A549 (cell line): ENCODE data around the gene CCDC7.

Experiments
- CHD4 ChIP-seq: fragments of 200-600 bp; sonication (generic); IDR thresholded peaks from 2 replicates; pipeline ENCODE4 v1.6.1; 2016; ENCODE audit warnings: antibody characterized with exemption, mild to moderate bottlenecking, borderline replicate concordance
- CTCF ChIP-seq: fragments of >200 bp; sonication (Bioruptor Twin); formaldehyde crosslinking; IDR thresholded peaks from 3 replicates; pipeline ENCODE4 v1.5.1; 2016
- E2F6 ChIP-seq: IDR thresholded peaks from 2 replicates; pipeline ENCODE4 v1.6.1; 2012; ENCODE audit warnings: low read depth, borderline replicate concordance
- MAZ ChIP-seq: fragments of 150-350 bp; IDR thresholded peaks from 2 replicates; pipeline ENCODE4 v1.6.1; 2014; ENCODE audit warnings: antibody characterized with exemption, low read depth, low read length, borderline replicate concordance
- MYC ChIP-seq: IDR thresholded peaks from 2 replicates; pipeline ENCODE4 v1.6.1; 2012; ENCODE audit warnings: mild to moderate bottlenecking, inconsistent platforms, low read length, improper control_type of control experiment, borderline replicate concordance
- POLR2A ChIP-seq: IDR thresholded peaks from 2 replicates; pipeline ENCODE4 v1.6.1; 2012; ENCODE audit warnings: mild to moderate bottlenecking, low read length
- SMC3 ChIP-seq: fragments of >200 bp; sonication (Bioruptor Twin); formaldehyde crosslinking; IDR thresholded peaks from 3 replicates; pipeline ENCODE4 v1.6.1; 2018; ENCODE audit warnings: inconsistent platforms

GRCh38 chr10:32890444-32890843 is 444.5 kb downstream of the CCDC7 start:
- TF ChIP-seq CHD4 (no peak), CTCF (no peak), E2F6 (no peak), POLR2A (no peak), SMC3 (no peak), MYC (no peak), MAZ (no peak)
